GM10847 (cell line): ENCODE results near the gene ACSF3.

Experiments
- POLR2A ChIP-seq: IDR thresholded peaks from 2 replicates; pipeline ENCODE4 v1.6.1; 2011; ENCODE audit not compliant: insufficient read length; ENCODE audit errors: extremely low read depth

ACSF3 gene

DNA sequence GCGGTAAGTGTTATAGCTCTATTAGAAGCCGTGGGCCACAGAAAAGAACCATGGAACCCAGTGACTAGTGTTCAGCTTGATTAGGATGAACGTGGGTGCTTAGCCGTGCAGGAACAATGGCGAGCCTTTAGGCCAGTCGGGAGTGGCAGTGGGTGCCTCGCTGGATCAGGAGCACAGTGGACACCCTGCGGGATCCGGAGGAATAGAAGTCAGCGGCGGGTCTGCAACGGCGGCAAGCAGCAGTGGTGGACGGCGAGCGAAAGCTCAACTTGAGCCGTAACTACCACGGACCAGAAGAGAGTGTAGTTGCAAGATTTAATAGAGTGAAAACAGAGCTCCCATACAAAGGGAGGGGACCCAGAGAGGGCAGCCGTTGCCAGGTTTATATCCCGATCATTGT lies 40.6 kb downstream of the ACSF3 start:
- no peak for TF ChIP-seq POLR2A

DNA sequence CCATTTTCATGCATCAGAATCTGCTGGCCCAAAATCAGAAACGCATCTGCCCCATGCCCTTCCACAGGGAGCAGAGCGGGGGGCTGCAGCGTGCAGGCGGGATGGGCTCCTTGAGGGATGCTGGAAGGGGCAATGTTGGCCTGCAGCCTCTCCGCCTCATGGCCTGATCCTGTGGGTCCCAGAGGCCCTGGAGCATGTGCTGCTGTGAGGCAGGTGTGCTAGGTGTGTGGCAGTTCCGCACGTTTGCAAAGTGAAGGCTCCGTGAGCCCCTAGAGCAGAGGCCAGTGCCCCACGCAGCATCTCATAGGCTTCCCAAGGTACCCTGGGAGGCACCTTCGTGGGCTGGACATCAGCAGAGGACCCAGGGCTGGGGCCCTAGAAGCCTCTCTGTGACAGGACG lies 41.5 kb downstream of the ACSF3 start:
- no peak for TF ChIP-seq POLR2A

DNA sequence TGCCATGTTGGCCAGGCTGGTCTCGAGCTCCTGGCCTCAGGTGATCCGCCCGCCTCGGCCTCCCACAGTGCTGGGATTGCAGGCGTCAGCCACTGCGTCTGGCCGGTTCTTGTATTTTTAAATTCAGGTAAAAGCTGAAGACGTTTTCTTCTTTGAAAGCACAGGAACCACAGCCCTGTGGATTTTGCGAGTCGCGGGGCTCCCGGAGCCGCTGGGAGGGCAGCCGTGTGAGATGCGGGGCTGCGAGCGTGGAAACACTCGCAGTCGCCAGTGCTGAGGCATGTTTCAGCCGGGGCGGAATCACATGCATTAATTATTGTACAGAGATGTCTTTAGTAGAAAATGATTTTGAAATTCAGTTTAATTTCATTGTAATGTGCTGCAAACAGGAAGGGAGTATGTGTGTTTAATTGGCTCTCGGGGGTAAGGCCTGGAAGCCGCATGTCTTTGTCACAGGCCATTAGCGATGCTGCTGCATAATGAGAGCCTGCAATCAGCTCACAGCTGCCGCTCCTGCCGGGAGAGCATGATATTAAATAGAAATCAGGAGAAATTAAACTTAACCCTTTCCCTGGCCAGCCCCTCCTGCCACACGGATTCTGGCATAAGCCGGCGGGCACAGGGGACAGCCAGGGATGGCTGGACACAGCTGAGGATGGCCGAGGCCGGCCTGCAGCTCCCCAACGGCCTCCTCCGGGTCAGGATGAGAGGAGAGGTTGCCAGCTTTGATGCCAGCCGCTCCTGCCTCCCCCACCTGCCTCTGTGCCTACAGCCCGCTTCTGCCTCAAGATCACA lies 42.5 kb downstream of the ACSF3 start:
- no peak for TF ChIP-seq POLR2A

DNA sequence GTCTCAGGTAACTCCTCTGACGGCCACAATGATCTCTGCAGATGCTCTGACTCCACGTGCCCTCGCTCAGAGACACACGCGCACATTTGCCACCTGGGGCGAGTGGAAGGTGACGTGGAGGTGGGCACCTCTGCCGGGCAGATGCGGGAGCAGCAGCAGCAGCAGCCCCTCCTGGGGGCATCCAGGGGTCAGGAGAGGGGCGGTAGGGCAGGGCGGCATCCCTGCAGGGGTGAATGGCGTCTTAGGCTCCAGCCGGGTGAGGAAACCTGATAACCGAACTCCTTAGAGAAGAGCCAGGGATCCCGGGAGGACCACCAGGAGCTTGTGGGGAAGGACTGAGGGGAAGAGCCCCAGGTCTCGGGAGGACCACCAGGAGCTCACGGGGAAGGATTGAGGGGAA lies 43.3 kb downstream of the ACSF3 start:
- no peak for TF ChIP-seq POLR2A

DNA sequence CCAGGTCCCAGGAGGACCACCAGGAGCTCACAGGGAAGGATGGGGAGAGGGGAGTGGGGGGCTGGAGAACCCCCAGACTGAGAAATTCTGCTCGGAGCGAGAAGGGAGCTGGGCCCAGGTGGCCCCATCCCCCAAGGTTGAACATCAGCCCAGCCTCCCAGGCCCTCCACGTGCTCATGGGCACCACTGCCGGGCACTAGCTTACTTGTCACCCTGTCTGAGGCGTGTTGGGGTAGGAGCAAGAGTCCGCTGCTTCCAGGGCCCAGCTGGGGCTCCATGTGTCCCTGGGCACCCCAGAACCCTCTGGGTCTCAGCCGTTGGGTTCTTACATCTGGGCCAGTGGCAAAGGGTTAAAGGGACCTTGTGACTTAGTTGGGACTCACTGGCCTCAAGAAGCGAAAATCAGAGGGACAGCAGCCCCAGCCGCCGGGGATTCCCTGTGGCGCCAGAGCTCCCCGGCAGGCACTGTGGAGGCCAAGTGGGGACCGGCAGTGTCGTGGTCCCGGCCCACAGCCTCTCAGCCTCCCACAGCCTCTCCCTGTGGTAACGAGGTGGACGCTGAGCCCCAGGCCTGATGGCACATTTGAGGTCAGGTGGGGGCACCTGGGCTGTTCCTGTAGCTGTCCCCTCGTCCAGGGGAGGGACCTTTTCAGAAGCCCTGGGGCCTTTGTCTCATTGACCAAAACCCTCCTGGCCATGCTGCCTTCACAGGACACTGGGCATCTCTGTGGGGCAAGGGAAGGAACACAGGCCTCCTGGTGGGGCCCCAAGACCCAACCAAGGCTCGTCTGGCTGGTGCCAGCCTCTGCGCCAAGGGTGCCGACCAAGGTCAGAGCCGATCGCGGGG lies 44.2 kb downstream of the ACSF3 start:
- no peak for TF ChIP-seq POLR2A

DNA sequence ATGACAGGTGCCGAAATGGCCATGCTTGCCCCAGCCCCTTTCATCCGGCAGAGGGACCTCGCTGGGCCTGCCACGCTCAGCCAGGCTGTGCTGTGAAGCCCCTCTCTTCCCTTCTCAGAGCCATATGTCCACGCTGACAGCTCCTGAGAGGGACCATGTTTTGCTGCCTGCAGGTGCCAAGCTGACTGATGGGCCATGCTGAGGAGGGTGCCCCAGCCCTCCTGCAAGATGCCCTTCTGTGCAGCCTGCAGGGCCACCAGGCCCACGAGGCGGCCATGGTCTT lies 44.8 kb downstream of the ACSF3 start:
- TF ChIP-seq POLR2A = no peak

DNA sequence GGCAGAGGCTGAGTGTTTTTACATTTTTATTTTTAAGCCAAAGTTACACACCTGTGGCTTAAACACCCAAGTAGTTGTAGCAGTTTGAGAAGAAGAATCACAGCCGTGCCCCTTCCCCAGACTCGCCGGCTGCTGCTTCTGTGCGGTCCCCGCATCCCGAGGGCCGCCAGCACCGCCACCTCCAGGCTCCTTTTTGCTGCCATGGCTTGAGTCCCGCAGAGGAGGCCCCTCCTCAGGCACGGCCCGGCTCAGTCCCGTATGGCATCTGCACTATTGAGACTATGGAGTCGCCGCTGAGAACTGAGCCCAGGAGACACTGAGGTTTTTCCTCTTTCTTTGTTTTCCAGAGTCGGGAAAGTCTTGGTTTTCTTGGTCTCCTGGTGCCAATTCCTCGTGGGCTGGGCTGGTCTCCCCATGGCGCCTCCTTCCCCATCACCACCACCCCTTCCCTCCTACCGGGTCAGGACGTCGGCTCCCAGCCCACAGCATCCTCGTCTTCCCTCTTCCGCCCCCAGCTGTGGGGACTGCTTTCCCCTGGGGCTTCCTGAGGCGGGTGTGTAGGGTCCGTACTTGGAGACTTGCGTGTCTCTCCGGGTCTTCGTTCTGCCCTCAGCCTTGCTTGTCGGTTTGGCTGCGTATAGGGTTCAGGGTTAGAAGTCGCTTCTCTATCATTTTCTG lies 45.3 kb downstream of the ACSF3 start:
- TF ChIP-seq POLR2A = no peak

DNA sequence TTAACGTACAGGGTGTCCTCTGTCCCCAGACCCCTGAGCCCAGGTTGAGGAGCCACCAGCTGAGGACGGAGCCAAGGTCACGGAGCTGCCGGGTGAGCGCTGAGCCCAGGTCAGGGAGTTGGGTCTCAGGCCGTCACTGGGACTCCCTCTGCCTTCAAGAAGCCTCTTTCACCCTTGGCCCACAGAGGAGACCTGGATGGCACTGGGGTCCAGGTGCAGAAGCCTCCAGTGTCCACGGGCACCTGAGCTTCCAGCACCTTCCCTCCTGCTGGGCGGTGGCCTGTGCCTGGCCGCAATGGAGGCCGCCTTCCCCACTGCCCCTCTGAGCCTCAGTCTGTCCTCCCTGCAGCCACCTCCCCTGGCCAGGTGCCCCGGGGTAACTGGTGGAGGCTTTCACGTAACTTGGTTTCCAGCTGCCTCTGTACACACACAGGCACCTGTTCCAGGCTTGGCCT lies 46.3 kb downstream of the ACSF3 start:
- no peak for TF ChIP-seq POLR2A

DNA sequence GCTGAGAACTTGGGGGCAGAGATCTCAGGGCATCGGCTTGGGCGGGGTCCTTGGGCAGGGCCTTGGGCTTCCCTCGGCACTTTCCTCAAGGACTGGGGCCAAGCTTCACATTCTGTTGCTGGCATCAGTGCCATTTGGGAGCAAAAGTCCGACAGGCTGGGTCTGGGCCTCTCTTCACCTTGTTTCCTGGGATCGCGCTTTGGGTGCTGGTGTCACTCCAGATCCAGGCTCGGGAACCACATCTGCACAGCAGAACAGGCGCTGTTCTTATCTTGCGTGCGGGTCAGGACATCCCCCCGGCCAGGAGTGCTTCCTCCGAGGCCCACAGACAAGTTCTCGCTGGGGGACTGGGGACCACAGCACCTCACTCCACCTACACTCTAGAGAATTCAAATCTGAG lies 46.7 kb downstream of the ACSF3 start:
- no peak for TF ChIP-seq POLR2A

DNA sequence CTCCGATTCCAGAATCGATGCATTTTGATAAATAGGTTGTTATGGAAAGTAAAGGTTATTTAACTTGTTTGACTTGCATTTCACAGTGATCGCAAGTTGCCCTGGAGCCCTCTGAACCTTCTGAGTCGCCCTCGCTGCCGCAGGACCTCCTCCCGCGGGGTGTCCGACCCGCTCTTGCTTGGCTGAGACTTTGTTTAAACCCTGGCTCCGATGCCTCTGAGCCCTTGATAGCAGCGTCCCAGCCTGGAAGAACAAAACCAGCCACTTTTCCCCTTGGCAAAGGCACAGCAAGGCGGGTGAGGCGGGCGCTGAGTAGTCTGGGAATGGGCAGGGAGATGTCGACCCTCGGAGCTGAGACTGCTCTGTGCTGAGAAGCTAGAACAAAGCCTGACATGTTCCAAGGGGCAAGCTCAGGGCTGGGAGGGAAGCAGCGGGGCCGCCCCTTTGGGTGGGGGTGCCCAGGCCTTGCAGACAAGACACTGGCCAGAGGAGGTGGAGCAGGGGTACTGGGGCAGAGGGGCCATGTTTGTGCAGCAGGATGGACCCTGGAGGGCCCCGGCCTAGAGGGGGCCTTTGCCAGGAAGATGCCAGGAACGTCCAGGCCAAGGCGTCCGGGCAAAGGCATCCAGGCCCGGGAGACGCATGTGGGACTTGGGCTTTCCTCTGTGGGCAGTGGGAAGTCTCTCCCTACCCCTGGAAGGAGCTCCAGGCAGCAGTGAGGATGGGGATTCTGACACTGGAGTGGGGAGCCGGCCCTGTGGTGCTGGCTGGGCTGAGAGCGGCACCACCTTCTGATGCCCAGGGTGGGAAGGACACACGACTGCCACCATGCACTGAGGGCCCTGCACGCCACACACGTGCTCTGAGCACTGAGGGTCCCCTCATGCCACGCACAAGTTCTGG lies 47.6 kb downstream of the ACSF3 start:
- TF ChIP-seq POLR2A = no peak

DNA sequence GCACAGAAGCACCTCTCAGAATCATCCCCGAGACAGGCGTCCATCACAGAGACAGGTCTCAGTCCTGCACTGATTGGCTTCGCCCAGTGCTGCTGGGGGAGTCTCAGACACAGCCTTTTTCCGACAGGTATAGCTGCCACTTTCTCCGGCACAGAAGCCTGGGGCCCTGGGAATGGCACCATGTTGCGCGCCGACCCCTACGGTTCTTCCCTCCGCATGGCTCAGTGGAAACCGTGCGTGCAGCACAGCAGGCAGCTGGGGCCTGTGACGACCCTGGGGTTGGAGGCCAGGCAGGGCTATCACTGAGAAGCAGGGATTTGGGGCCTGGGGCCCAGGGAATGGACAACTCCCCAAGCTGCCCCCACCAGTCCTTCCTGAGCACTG lies 48.2 kb downstream of the ACSF3 start:
- TF ChIP-seq POLR2A = no peak

DNA sequence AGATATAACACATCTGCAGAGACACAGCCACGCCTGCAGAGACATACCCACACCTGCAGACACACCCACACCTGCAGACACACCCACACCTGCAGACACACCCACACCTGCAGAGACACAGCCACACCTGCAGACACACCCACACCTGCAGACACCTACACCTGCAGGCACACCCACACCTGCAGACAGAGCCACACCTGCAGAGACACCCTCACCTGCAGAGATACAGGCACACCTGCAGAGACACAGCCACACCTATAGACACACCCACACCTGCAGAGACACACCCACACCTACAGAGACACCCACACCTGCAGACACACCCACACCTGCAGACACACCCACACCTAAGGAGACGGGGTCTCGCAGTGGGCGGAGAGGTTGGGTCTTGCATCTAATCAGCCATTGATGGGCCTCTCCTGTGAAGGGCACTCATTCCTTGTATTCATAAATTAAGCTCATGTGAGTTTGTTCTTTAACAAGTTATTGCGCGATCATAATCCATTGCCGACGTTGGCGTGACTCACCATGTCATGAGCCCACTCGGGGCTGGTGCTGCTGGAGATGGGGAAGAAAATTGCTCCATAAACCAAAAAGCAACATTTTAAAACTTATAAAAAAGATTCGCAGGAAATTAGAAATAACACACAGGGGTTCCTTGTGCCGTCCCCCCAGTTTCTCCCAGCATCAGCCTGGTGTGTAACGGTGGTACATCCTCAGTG lies 49.0 kb downstream of the ACSF3 start:
- TF ChIP-seq POLR2A = no peak

DNA sequence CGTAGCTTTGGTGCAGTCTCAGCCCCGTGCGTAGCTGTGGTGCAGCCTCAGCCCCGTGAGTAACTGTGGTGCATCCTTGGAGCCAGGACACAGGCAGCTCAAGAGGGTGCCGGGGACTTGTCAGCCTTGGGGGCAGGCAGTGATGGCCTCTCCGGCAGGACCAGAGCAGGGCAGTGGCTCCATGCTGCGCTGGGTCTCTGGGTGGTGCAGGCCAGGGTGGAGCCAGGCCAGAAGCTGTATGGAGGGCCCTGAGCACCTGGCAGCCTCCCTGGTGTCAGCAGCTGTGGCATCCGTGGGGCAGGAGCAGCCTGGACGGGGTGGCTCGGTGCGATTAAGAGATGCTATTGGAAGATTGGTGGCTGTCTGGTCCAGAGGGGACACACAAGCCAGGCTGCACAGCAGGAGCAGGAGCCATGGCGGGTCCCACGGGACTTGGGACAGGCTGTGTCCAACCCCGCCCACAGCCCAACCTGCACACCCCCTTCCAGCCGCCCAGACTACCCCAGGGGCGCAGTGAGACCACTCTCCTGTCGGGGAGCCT lies 49.6 kb downstream of the ACSF3 start:
- no peak for TF ChIP-seq POLR2A
